Hematopoietic multipotent progenitor cell (in vitro differentiated cells): ENCODE data around the gene SOX5. TPM values are rescaled to one million over a fixed set of nuclear protein-coding genes. Genes with fewer than 3 reads are reported as not detected.
"Not testable (repeated sequence)": the region's sequence is repeated elsewhere in the genome, so short reads cannot be mapped to it uniquely, and the experiment has no call there.

Source experiments
- DNase-seq, 3 donors: peaks; one replicate each; pipeline ENCODE4 v3.0.0-alpha.2; 2011 to 2015; ENCODE audit warnings: low read depth in 2 of 3, low spot score in 2 of 3
- total RNA-seq: library from RNA; depleted of rRNA; stranded (reverse); fragments of >200 nt; gene quantifications from one replicate; pipeline ENCODE4 v1.2.3, GENCODE V29; 2012

Gene SOX5
- total RNA-seq, 1 donor: 0.27 TPM

DNA sequence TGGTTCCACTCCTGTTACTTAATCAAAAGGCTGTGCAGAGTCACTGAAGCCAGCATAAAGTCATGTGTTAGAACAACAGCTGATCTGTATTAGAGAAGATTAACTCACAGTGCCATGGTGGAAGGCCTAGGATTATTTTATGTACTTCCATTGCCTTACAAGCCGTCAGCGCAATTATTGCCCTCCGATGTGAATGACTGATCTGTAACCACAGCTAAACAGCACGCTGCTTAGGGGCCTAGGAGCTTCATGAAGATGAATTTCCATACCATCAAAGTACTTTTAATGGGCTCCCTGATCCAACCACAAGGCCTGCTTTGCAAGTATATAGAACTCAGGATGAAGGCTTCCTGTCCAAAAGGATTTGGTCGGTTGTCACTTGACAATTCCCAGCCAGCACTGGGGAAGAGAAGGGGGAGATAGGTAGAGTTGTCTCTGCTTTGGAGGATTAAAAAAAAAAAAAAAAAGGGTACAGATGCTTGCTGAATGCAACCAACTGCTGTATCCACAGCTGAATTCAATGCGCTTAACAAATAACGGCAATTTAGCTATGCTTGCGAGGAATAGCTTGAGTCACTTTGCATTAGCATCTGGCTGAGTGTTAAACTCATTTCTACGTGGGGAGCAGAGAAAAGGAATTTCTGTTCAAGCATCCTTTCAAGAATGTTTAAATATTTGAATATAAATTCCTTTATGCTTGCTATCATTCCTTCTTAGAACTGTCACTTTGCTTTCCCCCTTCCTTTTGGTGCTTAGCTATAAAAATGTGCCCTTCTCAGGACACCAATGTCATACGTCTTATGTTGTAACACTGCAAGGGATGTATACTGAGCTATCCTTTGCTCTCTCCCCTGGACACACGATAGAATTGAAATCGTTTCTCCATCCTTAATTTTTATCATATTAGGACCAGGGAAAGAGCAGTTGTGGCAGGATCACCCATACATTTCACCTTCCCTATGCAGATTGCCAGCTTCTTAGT, 387.8 kb downstream of the SOX5 start:
- no peak for DNase-seq

DNA sequence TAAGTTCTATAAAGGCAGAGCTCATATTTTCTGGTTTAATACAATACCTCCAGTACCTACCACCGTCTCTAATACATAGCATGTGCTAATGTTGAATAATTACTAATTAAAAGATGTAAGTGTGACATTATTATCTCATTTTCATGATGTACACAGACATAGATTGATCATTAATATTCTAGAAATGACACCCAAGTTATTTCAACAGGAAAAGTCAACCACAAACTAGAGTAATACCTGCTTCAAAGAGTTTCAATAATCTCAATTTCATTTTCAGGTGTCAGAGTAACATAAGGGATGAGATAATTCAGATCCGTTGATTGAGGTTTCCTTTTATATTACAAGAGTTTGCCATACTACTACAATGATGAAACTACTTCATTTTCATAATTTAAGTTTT, 388.9 kb downstream of the SOX5 start:
- no peak for DNase-seq

DNA sequence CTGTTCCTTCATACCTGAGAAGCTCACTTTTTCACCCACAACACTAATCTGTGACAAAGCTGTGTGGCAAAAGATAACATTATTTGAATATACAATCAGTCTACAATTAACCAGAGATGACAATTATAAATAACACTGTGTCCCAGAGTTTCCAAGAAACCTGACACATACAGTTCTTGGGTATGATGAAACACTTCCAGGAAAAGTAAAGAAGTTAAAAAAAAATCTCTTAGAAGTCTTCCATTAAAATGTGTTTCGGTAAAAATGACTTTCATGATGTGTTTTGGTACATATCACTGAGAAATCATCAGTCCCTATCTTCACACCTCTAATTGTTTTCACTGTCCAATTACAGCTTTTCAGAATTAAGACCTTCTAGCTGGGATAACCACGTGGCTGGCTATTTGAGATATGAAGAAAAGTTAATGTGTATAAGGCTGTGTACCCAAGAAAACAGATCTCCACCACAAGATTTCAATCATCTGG, 390.2 kb downstream of the SOX5 start:
- no peak for DNase-seq

DNA sequence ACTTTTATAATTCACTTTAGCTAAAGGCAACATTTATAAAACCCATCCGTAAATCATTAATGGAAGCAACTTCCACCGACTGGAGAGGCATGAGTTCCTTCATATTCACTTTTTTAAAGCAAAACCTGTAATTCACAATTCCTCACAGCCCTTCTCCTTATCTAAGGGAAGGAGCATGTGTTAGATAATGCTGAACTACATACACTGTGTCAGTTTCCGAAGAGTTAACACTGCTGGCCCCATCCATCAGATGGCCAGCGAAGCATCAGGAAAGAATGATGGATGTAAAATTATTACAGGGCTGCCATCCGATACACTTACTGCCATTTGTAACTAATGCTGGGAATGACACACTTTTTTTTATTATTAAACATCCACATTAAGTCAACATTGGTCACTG, 392.8 kb downstream of the SOX5 start:
- no peak for DNase-seq

DNA sequence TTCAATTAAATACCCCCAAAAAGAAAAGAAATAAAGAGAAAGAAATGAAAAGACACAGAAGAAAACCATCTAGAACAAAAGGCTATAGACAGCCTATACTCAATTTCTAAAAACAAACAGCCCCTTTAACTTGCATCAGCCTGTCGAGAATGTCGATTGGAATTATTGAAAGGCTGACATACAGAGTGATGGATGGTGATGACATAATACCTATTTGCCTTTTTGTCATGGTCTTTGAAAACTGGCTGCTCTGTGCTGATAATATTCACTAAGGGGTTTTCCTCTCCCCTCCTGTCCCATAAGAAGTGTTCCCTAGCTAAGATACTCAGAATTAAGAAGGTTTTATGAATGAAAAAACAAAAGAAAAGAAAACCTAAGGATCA, 393.7 kb downstream of the SOX5 start:
- DNase-seq: no peak

DNA sequence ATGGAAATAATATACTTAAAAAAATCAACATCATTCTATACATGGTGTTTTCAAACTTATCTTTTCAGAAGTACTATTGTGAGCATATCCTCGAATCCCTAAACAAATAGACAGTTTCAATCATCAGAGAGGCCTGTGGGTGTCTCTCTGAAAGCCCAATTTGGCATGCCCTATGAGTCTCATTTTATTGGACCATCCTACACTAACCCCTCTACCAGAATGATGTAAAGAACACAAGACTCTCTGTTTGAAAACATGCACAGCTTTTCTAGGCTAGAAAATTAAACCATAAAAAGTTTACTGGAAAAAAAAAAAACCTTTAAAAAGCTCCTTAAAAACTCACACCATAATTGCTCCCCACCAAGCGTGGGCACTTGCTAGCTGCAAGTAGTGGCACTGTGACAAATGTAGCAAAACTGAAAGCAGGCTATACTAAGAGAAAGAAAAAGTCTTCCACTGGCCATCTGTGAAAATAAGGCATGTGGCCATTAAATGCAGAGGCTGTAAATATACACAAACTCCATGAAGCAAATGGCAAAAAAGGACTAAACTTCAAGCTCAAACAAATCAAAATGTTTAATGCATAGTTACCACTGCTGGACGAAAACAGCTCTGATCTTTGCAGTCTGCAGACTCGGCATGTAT, 394.2 kb downstream of the SOX5 start:
- no peak for DNase-seq

DNA sequence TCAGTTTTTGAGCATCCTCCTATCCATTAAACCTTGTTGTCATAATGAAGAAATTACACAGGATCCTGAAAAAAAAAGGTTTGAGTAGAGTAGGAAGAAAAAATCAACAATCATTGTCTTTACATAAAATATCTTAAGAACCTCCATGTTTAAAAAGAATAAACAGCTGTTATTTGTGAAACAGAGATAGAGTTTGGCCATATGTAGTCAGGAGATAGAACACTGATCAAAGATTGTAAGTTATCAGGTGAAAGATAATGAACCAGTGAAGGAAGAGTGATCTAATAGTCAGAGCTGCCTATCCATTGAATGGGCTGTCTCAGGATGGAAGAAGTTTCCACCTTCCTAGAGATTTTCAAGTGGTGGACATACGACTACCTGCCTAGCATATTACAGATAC, 397.1 kb downstream of the SOX5 start:
- DNase-seq: no peak

DNA sequence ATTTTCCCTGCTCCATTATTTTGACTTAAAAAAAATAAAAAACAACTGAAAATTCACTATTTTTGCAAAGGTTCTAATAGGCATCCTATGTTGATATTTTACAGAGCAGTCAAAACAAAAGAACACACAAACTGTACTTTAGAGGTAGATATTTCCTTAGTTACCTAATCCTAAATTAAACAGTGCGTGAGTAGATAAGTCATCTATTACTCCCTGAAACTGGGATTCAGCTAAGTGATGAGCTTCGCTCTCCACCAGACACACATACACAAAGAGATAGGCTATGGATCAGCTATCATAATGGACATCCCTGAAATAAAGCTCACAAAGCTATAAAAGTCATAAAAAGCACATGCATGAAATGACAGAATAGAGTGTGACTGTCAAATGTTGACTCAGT, 398.7 kb downstream of the SOX5 start:
- DNase-seq: no peak

DNA sequence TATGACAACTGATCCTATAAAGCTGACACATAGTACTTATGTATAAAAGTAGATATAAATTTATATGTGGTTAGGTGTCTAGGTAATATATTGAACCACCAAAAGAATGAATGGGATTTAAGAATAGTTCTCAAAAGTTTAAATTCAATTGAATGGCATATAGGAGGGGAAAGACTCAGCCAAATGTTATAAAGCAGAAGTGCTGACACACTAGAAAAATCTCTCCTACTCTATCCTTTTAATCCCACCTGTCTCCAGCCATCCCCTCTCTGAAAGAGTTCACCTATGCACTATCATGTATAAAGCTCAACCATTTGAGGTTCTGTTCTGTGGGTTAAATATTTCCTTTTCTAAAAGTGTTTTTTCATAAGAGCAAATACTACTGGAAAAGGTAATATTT, 400.7 kb downstream of the SOX5 start:
- no peak for DNase-seq

DNA sequence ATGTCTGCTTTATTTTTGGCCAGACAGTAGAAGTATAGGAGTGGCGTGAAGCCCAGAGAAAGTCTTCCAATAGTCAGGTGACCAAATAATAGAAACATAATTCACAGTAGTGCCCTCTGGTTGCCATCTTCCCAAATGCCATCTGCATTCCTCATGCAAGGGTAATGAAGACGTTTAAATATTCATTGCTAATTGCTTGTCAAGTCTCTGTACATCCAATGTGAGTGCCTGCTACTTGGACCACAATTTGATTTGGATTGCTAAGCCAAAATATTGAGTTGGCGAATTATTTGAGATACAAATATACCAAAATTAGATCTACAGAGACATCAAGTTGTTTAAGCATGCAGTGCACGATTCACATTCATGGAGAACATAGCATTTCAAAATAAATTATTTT, 402.7 kb downstream of the SOX5 start:
- no peak for DNase-seq

DNA sequence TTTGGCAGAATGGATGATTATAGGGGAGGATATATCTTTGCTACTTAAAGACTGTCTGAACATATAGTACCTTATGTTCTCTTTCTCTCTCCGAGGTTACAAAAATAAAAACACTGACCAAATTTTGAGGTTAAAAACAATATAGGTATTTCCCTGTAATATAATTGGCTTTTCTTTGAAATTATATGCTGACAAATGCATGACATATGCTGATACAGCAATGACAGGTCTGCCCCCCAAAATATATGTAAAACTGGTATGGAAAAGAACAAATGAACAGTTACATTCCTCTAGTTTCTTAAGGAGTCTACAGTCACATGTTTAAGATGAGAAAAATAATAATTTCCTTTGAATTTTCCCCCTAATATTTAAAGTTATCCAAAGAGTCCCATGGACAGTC, 405.7 kb downstream of the SOX5 start:
- DNase-seq: no peak

DNA sequence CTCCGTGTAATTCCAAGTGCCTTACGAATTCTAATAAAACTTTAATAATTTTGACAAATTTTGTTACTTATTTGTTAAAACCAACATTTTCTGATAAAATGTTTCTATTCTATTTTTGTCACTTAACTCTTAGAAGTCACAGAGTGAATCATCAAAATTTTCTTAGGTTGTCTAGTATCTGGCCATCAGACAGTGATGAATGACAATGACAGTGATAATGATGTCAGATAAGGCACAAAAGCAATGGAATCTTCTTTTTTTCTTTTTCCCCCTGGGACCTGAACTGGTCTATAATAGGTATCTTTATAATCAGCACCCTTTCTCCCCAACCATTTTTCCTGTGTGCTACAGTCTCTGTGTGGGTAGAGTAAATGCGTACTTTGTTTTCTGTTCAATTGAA, 407.3 kb downstream of the SOX5 start:
- no peak for DNase-seq

DNA sequence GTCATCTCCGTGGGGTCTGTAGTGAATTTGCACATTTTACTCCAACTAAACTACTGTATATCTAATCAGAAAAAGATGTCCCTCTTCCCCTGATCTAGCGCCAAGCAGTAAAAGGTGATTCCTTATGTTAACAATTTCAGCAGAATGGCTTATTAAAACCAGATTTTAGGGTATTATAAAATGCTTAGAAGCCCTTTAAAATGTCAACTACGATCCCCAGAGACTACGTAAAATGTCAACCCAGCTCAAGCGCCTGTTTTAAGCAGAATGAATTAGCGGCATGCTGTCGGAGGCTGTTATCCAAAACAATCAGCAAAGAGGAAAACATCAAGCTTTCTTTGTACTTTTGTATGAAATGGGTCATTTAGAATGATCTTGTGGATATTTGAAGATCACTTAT, 408.9 kb downstream of the SOX5 start:
- DNase-seq: no peak

DNA sequence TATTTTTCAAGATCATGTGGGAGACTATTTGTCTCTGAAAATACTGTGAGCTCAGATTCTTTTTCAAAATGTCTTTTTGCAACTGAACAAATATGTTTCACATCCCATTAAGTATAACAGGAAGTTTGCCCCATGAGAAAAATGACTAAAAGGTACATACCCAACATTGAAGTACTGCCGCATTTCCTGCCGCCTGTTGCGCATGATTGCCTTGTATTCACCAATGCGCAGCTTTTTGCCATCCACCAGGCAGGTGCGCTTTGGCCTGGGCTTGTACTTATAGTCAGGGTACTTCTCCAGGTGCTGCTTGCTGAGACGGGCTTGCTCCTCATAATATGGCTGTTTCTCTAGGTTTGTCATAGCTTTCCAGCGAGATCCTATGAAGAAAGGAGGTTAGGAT, 413.2 kb downstream of the SOX5 start:
- DNase-seq: no peak

DNA sequence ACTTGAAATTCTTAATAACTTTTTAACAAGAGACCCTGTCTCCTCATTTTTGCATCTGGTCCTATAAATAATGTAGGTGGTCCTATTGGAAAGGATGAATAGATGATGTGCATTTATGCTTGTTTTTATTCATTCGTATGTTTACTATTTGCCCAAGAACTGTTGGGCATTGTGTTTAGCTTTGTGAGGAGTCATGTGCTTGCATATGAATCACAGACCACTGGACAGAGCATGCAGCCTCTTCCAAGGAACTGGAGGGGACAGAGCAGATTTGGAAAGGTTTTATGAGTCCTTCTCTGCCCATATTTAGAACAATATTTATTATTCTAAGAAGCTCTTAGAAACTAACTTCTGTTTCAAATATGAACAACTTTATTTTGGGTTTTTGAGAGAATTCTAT, 414.0 kb downstream of the SOX5 start:
- DNase-seq: no peak

DNA sequence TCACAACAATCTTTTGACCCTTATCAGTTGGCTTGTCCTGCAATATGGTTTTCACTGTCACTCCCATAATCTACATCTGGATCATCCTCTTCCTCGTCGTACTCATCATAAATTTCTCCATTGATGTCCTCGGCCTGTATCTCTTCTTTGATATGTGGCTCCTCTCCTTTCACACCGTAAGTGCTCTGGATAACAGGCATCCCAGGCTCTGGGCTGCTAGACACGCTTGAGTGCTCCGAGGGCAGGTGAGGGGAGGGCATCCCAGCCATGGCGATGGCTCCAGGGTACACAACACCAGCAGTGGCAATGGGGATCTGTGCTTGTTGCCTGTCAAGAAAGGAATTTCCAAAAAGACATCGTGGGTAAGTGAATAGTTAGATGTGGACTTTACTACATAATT, 415.3 kb downstream of the SOX5 start:
- DNase-seq: no peak

DNA sequence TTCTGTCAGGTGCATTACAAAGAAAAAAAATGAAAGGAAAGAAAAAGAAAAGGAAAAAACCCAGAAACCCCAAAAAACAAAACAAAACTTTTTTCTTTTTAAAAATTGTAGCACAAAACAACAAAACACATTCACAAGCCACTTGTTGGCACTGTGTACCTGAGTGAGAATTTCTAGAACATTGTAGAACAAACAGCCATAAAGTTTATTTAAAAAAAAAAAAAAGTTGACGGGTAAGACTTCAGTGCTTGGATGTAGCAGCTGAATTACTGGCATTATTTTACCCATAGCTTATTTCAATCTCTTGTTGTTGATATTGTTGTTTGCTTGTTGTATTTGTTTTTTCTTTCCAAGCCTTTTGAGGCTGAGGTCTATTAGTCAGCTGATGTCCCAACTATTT, 415.8 kb downstream of the SOX5 start:
- no peak for DNase-seq

DNA sequence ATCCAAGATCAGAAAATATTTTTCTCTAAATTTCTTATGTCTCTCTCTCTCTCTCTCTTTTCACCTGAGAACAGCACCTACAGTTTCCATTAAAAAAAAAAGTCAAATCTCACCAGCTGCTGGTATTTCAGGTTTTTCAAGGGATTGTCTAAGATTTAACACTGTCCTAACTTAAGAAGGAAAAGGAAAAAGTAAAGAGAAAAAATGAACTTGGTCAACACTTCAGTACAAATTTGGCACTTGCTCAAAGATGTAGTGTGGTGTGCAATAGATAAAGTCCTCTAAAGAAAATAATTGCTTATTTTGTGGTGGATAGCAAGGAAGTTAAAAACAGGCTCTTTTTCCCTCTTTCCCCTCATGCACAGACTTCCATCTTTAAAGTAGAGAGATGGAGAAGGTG, 416.2 kb downstream of the SOX5 start:
- DNase-seq: no peak

DNA sequence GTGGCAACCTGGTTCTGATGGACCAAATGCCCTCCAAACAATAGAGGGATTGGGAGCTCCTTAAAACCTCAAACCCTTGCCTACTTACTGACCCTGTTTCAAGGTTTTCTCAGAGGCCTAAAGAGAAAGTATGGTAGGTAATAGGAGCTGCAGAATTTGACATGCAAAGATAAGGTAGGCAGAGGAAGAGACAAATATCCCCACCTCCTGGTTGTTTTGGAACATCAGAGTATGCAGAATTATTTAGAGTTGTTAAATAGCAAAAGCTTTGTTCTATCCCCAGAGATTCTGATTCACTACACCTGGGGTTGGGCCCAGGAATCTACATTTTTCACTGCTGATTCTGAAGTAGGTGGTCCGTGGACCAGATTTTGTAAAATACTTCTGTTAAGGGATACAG, 421.2 kb downstream of the SOX5 start:
- no peak for DNase-seq

DNA sequence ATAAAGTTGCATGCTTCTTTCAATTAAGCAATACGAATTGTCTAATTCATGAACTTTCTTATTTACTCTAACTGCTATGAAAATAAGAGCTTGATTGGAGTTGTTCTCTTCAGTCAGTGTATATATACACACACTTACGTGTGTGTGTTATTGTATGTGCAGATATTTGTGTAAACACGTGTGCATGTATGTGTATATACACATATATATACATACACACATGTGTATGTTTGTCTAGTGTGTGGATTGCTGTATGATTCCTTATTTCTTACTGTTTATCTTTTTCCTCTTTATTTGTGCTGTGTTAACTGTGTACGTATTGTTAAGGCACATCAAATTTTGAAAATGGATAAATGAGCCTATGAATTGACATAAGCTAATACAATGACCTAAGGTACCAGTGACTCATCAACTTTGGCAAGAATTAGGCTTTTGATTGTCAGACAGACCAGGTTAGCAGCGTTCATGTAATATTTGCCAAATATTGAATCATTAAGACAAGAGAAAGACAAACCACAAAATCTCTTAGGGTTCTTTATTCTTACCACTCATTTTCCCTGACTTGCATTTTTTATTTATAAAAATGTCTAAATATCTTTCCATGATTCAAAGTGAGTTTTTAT, 423.9 kb downstream of the SOX5 start:
- no peak for DNase-seq

DNA sequence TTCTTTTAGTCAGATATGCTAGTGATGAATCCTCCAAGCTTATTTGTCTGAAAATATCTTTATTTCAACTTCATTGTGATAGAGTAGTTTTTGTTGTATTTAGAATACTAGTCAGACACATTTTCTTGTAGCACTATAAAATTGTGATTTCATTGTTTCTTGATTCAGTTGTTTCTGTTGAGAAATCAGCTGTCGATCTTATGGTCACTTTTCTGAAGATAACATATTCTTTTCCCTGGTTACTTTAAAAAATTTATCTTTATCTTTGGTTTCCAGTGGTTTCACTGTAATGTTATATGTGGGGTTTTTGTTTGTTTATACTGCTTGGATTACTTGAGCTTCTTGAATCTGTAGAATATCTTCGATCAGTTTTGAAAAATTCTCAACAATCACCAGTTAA, 426.1 kb downstream of the SOX5 start:
- no peak for DNase-seq

DNA sequence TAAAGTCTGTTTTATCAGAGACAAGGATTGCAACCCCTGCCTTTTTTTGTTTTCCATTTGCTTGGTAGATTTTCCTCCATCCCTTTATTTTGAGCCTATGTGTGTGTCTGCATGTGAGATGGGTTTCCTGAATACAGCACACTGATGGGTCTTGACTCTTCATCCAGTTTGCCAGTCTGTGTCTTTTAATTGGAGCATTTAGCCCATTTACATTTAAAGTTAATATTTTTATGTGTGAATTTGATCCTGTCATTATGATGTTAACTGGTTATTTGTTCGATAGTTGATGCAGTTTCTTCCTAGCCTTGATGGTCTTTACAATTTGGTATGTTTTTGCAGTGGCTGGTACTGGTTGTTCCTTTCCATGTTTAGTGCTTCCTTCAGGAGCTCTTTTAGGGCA, 430.0 kb downstream of the SOX5 start:
- DNase-seq: not testable (repeated sequence)
